NCI-H1105 treated with DMSO at 0.1 percent for 48 hours (cell line): ENCODE measurements around the gene SHB.
"Not testable (repeated sequence)": the region's sequence is repeated elsewhere in the genome, so short reads cannot be mapped to it uniquely, and the experiment has no call there.

ENCODE experiments used
- DNase-seq: peaks from one replicate; lab custom pipeline; 2025; lab: John Stamatoyannopoulos, UW

The SHB gene

DNA sequence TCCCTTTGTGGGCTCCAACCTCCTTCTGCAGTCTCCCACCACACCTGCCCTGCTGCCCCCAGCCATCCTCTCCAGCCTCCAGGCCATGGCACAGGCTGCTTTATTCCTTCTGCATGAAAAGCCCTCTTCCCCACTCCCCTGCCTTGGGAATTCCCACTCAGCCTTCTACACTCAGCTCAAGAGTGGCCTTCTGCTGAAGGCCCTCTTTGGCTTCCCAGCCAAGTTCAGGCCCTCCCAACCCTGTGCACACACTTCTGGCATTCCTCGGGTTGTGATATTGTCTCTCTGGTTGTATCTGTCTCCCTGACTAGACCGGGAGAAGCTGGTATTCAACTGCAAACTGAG, 5.7 kb downstream of the SHB start:
- no peak for DNase-seq

DNA sequence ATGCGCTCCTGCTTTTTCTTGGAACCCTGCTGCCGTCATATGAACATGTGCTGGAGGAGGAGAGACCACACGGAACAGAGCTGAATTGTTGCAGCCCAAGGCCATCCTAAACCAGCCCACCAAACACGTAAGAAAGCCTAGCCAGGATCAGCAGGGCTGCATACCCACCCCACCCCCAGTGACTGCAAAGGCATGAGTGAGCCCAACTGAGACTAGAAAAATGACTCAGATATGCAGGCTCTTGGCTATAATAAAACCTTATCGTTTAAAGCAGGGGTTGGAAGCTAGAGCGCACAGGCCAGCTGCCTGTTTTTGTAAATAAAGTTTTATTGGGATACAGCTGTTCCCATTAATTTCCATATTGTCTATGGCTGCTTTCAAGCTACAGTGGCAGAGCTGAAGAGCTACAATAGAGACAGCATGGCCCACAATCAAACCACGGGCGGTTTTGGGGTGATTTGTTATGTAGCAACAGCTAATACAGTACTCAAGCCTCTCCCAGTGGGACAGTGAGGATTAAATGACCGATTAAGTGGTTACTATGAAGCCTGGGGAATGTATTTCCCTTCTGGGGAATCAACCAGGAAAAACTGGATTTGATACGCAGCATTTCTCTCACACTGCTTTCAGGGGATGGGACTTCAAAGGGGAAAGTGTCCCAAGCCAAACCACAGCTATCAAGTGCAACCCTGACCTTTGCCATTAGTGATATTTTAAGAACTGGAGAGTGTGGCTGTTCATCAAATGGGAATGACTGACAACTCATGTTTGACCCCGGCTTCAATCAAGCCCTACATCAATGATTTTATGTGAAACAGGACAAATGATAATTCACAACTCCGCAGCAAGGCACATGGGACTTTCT, 6.3 kb downstream of the SHB start:
- DNase-seq = no peak

DNA sequence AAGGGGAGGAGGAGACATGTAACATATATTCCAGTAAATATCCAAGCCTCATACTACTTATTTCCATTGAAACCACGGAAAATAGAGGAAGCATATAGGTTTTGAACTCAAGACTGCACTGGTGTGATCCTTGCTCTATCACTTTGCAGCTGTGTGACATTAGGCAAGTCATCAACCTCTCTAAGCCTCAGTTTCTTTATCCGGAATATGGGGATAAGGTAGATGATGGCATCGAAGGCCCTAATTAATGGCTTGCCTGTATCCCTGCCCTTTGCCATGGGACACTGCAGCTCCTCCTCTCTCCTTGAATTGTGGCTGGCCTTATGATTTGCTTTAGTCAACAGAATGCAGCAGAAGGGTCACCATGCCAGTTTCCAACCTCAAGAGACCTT, 6.9 kb downstream of the SHB start:
- DNase-seq = no peak

DNA sequence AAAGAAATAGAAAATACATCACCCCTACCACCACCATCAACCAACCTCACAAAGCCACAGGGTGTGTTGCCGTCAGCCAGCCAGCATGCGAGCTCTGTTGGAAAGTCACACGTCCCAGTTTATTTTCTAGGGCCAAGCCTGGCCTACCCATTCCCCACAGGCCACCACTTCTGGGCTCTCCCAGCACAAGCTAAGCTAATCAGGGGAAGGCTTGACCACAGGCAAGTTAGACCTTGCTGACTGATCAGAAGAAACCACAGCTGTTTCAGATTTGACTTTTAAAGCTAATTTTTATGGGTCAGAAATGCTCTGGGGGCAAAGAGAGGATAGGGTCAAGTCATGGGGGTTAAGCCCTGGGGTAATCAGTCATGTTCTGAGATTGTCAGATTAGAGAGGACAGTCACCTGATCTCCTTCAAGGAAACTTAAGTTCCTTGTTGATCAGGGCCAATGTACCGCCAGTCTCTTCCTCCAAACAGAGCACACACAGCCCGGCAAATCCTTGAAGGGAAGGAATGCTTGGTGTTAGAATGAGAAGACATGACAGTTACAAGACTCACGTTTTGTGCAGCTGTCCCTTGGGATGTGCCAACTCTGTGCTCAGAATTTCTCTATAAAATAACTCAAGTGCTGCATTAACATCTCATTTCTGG, 7.6 kb downstream of the SHB start:
- no peak for DNase-seq

DNA sequence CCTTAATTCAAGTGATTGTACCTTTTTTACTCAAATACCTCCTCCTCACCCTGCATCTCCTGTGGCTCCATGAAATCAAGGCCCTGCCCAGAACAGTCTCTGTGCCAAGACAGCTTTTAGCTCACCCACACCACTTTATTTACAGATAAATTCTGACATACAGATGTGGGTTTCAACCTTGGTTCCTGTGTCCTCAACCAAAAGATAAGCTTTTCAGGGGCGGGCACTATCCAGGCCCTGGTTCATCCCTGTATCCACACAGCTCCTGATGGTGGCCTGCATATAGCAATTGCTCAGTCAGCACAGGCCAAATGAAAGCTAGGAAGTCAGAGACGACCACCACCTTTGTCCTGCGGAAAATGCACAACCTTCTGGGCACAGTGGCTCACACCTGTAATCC, 8.3 kb downstream of the SHB start:
- DNase-seq = no peak

DNA sequence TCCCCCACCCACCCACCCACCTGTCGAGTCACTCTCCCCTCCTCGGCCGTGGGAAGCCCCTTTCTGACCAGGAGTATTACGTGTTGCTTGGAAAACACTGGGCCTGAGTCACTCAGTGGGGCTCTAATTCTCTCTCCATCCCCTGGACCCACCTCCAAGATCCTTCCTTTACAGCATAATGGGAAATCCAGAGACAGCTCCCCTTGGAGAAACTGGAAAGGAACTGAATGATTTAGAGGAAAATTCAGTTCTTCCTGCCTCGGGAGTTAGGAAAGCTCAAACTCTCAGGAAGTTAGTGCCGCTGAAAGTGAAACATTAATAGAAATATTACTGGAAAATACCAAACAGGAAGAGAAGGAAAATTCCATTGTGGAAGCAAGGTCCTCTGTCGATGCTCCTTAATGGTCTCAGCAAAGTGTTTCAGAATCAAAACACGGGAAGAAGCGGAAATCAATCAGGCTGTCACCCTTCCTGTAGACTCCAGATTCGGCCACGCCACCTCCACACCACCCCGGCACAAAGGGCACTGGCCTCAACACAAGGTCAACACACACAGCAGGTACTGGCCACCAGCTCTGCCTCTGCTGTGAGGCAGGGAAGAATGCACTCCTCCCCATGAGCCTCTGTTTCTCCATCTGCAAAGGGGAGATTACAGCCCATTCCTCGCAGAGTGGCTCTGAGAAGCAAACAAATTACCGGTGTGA, 9.6 kb downstream of the SHB start:
- no peak for DNase-seq

DNA sequence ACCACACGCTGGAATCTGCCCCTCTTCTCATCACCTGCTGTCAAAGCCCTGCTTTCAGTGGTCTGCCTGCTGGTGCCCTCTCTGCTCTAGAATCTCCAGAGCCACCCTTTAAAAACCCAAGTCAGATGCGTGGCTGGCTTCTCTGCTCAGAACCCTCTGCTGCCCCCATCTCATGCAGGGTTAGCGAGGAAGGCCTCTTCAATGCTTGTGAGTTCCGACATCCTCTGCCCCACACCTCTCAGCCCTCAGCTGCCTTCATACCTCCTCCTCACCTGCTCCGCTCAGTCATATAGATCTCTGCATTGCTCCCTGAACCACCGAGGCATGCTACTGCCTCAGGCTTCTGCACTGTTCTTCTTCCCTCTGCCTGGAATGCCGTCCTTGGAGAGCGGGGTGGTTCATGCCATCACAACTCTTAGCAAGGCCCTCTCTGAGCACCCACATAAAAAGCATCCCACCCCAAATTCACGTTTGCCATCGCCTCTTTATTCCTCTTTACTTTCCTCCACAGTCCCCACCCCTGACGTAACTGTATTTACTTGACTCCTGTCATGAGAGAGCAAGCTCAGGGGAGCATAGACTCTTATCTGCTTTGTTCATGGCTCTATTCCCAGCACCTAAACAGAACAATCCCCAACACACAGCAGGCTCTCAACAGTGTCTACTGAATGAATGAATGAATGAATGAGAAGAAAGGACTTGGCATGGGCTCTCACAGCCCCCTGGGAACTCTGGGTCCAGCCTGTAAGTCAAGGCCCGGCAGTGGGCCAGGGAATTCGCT, 10.4 kb downstream of the SHB start:
- DNase-seq = no peak

DNA sequence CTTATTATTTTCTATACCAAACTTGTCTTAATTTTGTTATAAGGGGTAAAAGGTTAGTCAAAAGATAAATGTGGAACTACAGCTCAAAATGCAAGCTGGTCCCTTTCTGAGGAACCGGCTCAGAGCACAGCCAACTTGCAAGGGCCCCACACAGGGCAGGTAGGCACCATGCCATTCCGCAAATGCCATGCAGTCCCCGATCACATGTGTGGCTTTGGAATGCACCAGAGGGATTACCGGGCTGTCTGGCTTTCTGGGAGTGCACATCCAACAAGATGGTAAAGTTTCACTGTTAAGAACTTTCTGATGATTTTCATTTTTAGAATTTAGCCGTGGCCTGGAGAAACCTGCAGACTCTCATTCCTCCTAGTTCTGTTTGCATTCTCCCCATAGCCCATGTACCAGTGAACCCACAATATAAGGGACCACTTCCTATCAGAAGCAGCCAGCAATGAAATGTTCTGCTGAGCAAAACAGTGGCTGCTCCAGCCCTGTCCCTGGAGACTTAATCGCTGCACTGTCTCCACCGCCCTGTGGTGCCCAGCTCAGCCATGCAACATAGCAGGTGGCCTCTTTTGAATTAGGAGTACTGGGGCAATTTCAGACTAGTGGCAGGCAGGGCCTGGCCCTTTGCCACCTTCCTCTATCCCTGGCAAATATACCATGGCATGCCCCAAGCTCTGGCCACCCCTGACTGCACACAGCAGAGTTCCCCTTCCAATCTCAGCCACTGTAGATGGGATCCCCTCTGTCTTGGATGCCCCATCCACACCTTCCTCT, 11.4 kb downstream of the SHB start:
- DNase-seq = peak; percentile 44

DNA sequence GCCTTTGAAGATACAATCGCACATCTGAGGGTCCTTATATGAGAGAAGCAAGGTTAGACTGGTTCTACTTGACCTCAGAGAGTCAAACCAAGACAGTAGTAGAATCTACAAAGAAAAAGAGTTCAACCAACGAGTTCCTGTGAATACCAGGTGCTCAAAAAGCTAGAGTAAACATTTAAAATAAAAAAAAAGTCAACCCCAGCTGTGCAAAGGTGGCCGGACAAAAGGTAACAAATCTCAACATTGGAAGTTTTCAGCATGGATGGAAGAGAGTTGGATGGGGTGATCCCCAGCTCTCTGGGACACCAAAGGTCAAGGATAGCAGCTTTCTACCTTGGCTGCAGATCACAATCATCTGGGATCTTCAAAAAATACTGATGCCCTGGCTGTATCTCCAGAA, 14.4 kb downstream of the SHB start:
- DNase-seq = no peak

DNA sequence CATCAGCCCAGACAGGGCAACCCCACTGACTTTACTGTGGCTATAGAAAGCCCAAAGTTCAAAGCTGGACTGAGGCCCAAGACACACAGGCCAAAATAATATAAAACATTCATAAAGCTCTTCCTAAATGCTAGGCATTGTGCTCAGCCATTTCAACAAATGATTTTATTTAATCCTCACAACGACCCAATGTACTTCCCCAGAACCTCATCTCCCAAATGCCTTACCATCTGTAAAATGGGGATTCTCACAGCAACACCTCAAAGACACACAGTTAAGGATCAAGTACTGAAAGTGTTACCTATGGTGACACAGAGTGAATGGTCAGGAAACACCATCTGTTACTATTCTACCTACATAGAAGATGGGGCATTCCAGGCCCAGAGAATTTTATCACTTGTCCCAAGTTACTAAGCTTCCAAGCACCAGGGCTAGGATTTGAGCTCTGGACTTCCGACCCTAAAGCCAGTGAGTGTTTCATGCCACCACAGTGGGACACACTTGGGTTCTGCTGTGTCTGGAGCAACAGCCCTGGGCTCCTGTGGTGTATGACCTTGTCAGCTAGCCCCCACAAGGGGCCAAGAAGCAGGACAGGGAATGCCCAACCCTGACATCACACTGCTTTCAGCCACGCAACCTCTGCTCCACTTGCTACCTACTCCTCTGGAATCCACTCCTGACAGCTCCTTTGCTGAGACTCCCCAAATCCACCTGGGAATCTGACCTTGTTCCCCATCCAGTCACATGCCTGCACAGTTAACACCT, 15.1 kb downstream of the SHB start:
- no peak for DNase-seq

DNA sequence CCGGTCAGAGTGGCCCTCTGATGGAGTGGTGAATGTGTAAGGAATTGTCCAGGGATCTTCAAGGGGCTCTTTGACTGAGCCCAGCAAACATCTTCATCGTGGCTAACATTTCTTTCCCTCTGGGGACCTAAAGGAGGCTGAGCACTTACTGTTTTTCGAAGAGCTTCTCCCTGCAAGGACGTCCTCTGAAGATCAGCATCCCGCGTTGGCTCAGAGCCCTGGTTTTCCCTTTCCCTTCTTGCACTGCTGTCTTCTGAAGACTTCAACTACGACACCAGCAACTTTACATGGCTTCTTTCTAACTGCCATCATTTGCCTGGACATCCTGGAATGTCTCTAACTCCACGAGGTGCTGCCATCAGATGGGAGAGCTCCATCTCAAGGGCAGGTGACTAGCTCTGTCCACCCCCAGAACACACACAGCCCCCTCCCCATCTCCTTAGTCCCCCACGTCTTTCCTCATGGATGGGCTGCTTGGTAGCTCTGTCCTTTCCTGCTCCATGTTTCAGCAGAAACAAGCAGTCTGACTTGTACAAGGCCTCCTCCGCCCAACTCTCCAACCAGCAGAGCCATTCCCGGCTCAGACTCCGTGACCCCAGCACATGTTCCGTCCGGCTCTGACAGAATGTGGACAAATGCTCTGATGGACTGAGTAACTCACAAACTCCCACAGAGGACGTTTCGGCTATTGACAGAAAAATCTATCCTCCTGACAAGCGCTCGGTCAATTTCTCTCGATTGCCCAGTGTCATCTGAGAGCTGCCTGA, 17.1 kb downstream of the SHB start:
- no peak for DNase-seq

DNA sequence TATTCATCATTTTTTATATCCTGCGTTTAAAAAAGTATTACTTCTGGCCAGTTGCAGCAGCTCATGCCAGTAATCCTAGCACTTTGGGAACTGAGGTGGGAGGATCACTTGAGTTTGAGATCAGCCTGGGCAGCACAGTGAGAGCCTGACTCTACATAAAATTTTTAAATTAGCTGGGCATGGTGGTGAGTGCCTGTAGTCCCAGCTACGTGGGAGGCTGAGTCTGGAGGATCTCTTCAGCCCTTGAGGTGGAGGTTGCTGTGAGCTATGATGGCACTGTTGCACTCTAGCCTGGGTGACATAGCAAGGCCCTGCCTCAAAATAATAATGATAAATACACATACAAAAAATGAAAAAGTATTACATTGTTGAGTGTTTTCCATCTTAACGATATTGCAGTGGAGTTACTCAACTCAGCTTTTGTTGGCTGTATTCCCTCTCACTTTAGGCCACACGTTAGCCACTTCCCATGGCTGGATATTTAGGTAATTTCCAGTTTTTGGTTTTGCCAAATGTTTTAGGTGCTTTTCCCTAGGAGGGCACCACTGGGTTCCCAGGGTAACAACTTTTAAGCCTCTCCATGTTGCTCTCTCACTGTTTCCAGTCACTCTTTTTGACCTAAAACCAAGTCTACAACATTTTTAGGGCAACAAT, 20.6 kb downstream of the SHB start:
- DNase-seq = no peak

DNA sequence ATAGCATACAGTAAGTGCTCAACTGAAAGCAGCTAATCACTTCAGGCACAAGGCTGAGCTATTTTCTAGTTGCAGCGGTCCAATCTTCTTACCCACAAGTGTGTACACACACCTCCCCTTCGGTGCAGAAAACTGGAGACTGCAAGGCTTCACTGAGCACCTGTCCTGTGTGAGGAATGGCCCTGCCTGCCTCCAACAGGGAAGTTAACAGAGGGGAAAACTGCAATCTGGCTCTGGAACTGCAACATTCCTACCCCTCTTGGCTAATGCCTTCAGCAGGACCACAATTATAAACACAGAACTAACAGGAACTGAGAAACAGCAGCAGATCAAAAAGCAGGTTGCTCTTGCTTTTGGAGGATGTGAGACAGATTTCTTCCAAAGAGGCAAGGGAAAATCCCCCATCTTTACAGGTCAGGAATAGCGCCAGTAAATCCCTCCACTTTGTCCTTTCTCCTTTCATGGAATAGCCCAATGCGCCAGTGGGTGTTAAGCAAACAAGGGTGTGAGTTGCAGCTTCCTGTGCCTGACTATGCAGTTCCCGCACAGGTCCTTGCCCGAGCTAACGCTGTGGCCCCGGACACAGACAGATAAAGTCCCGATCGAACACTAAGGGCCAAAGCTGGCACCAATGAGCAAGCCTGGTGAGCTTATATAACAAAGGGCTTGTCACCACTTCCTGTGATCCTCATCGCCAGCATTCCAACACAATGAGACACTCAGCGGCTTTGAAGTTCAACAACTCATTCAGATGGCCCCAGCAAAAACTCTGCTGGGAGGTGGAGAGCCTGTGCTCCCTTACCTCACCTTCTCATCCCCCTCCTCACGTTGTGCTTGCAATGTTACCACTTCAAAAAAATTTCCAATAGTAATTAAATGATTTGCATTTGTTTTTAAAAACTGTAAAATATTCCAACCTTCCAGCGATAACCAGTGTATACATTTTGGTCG, 21.5 kb downstream of the SHB start:
- DNase-seq = no peak

DNA sequence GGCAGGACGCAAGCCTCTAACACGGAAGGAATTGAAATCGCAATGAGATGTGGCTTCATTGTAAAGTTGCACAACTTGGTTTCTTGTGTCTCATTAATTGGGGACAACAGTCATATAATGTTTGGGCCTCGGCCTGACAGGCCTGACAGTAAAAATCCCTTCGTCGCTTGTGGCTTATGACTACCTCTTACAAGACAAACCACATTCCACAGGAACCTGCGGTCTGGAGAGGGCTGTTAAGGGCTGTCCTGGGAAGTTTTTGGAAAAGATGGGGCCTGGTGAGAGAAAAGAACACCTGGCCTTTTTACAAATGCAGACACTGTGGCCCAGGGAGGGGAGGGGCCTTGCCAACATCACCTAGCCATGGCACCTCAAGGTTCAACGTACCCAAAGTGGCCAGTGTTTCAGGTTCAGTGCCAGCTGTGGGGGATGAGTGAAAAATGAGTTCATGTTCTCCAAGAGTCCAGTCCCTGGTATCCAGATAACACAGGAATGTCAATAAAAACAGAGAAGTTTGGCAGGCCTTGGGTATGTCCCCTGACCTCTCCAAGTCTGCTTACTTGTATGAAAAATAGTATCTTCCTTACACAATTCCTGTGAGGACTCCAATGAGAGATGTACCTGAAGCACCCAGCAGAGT, 22.2 kb downstream of the SHB start:
- DNase-seq = no peak

DNA sequence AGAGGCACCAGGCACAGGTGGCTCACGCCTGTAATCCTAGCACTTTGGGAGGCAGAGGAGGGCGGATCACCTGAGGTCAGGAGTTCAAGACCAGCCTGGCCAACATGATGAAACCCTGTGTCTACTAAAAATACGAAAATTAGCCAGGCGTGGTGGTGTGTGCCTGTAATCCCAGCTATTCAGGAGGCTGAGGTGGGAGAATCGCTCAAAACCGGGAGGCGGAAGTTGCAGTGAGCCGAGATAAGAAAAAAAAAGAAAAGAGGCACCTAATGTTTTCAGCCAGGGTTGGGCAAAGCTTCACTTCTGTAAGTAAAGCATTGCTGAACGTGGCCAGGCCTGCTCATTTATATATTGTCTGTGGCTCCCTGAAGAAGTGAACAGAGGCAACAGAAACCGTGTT, 23.1 kb downstream of the SHB start:
- not testable (repeated sequence) for DNase-seq

DNA sequence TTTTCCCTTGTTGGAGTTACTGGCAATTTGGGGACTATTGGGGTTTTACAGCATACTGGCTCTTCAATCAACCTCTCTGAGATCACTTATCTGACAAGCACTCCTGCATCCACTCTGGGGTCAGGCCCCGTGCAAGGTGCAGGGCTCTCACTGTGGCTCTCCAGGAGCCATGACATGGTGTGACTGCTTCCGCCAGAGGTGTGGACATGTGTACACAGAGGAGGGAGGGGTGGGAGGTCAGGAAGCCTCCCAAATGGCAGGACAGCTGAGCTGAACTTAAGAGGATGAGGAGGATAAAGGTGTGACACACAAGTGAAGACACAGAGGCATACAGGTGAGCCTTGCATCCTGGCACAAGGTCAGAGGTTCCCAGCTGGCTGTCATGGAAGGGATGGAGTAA, 24.3 kb downstream of the SHB start:
- no peak for DNase-seq

DNA sequence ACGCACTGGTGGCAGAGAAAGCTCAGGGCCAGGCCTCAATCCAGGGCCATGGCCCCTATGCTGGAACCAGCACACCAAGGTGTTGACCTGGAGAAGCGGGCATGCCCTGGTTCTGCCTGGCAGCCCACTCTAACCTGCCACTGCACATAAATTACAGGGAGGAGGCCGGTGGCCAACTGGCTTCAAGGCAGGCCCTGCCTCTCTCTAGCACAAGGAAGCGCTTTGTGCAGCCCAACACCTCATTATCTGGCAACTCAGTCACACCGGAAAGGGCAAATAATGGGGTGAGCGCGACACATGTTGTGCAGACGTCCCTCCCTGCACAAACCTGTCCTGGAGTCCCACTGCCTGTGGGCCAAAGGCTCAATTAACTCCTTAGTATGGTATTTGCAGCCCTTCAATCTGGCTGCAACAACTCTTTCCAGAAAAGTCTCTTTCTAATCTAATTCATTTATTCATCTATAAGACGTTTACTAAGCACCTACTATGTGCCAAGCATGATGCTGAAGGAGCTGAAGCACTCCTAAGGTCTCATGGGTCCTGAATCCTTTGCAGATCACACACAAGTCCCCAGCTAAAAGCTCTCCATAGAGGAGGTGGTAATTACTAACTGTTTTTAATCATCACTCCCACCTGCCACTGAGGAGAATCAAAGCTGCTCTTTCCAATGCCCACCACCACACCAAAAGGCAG, 24.9 kb downstream of the SHB start:
- no peak for DNase-seq
